ENCODE results near the gene CD9. TPM values are rescaled to one million over a fixed set of nuclear protein-coding genes. Genes with fewer than 3 reads are reported as not detected.

The CD9 gene
- total RNA-seq, 3 donors from 2014 or later: 91.1 to 436 (median 243) TPM

DNA sequence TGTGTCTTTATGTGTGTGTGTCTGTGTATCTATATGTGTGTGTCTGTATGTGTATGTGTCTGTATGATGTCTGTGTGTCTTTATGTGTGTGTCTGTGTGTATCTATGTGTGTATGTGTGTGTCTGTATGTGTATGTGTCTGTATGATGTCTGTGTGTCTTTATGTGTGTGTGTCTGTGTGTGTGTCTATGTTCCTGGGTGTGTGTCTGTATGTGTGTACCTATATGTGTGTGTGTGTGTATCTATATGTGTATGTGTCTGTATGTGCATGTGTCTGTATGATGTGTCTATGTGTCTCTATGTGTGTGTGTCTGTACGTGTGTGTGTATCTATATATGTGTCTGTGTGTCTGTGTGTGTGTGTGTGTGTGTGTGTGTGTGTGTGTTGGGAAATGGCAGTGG is 19.0 kb upstream of the CD9 start:
- H3K9me3 ChIP-seq: no peaks in the 10 kb centered on the region
- no peaks in the 10 kb centered on the region for H3K36me3 ChIP-seq
- no peak for TF ChIP-seq POLR2AphosphoS5 (IDR thresholded peaks at IDR 0.05)
- TF ChIP-seq, protein P1, sequence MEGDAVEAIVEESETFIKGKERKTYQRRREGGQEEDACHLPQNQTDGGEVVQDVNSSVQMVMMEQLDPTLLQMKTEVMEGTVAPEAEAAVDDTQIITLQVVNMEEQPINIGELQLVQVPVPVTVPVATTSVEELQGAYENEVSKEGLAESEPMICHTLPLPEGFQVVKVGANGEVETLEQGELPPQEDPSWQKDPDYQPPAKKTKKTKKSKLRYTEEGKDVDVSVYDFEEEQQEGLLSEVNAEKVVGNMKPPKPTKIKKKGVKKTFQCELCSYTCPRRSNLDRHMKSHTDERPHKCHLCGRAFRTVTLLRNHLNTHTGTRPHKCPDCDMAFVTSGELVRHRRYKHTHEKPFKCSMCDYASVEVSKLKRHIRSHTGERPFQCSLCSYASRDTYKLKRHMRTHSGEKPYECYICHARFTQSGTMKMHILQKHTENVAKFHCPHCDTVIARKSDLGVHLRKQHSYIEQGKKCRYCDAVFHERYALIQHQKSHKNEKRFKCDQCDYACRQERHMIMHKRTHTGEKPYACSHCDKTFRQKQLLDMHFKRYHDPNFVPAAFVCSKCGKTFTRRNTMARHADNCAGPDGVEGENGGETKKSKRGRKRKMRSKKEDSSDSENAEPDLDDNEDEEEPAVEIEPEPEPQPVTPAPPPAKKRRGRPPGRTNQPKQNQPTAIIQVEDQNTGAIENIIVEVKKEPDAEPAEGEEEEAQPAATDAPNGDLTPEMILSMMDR (IDR thresholded peaks at IDR 0.05): no peak
- no peak for TF ChIP-seq POLR2A (IDR thresholded peaks at IDR 0.05)
- no peak overlapping the region for H3K4me3 ChIP-seq
- H3K27me3 ChIP-seq: no peaks in the 10 kb centered on the region
- DNase-seq (ENCODE audit: low spot score in 2 of 2): no peak
- intact Hi-C loops (cut with DNase I; ENCODE audit: low total_unique reads): no loop called here
- H3K27ac ChIP-seq: peak overlapping the region in 1 of 2 donors; percentile 76
- H3K4me1 ChIP-seq: peaks cover 6 to 14% of the 10 kb centered on the region in 2 donors

DNA sequence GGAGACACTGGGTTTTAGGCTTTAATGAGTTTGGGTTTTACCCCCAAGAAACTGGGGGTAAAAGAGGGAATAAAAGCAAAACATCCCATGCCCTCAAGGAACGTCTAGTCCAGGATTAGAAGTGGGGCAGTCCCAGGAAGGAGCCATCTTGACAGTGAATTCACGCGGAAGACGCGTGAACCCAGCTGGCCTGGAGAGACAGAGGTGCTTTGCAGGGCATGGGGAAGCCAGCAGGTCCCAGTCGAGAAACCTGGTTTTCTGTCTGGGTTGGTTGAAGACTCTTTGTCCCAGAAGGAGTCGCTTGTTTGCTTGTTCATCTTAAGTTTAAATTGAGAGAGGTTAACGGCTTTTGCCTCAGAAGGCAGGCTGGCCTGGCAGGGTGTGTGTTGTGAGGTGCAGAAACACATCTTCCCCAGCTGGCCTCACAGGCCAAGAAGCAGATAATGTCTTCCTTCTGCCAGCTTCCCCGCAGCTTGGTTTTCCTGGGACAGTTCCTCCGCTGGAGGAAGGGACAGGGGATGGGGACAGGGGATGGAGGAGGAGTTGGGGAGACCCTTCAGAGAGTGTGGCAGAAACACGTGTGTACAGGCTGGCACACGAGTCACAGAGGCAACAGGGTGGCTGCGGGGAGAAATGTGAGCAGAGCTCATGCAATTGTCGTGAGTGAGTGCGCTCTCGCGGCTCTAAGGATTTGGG is 18.5 kb upstream of the CD9 start:
- Histone ChIP-seq H3K4me3 (peak overlapping the region in 2 of 3 donors; percentile 15 to 32), H3K36me3 (no peaks in the 10 kb centered on the region), H3K4me1 (peaks cover 6 to 14% of the 10 kb centered on the region in 2 donors), H3K27ac (peak overlapping the region; percentile 68 to 71), H3K27me3 (no peaks in the 10 kb centered on the region), H3K9me3 (no peaks in the 10 kb centered on the region)
- TF ChIP-seq, protein P1 (IDR thresholded peaks at IDR 0.05): no peak
- no peak for TF ChIP-seq POLR2A (IDR thresholded peaks at IDR 0.05)
- TF ChIP-seq POLR2AphosphoS5 (IDR thresholded peaks at IDR 0.05): no peak
- no peak for DNase-seq (ENCODE audit: low spot score in 2 of 2)
- intact Hi-C loops (cut with DNase I; ENCODE audit: low total_unique reads): no loop called here

DNA sequence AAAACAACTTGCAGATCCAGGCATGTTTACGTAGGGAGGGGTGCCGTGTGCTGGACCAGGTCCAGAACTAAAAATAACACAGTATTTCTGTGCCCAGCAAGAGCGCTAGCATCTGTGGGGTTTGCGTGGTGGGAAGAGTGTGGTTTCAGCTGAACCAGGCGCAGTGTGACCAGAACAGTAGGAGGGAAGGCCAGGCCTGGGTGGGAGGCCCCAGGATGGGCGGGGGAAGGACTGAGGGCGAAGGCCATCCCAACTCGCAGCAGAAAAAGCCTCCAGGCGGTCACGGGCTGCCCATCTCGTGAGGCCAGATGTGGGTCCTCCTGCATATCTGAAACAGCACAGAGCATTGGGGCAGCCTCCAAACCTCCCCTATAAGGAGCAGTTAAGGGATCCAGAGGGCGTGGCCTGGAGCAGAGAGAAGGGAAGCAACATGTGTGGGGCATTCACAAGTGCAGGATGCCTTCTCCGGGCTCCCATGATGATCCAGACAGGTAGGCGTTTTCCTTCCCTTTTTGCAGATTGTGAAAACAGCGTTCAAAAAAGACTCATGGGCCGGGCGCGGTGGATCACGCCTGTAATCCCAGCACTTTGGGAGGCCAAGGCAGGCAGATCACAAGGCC is 17.8 kb upstream of the CD9 start:
- H3K4me3 ChIP-seq: peak overlapping the region in 2 of 3 donors; percentile 15 to 32
- H3K4me1 ChIP-seq: peaks cover 6 to 14% of the 10 kb centered on the region in 2 donors
- peak in 1 of 3 donors; percentile 16 for TF ChIP-seq POLR2AphosphoS5 (IDR thresholded peaks at IDR 0.05)
- TF ChIP-seq POLR2A (IDR thresholded peaks at IDR 0.05): no peak
- peak overlapping the region; percentile 68 to 71 for H3K27ac ChIP-seq
- H3K27me3 ChIP-seq: no peaks in the 10 kb centered on the region
- DNase-seq (ENCODE audit: low spot score in 2 of 2): peak in 1 of 2 donors; percentile 36
- H3K9me3 ChIP-seq: no peaks in the 10 kb centered on the region
- intact Hi-C loops (cut with DNase I; ENCODE audit: low total_unique reads): no loop called here
- H3K36me3 ChIP-seq: no peaks in the 10 kb centered on the region

DNA sequence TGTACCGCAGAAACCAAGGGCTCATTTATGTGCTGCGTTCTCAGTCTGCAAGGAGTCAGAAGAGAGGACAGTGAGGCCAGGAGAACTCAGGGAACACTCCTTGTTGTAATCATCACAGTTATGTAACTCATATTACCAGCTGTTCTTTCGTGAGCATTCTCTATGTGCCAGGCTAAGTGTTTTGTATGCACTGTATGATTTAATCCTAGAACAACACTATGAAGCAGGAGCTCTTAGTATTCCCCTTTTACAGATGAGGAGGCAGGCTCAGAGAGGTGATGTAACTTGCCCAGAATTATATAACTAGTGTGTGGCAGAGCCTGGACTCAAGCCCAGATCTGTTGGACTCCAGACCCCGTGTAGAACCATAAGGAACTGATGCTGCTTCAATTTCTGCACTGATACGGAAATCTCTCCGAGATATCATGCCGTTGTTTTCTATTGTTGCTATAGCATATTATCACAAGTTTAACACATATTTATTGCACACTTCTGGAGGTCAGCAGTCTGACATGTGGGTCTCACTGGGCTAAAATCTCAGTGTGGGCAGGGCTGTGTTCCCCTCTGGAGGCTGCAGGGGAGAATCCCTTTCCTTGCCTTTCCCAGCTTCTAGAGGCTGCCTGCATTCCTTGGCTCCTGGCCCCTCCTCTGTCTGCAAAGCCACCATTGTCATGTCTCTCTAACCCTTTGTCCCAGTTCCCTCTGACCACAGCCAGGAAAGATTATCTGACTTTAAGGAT is 16.3 kb upstream of the CD9 start:
- TF ChIP-seq, protein P1 (IDR thresholded peaks at IDR 0.05): no peak
- TF ChIP-seq POLR2A (IDR thresholded peaks at IDR 0.05) (no peak), POLR2AphosphoS5 (IDR thresholded peaks at IDR 0.05) (no peak)
- DNase-seq (ENCODE audit: low spot score in 2 of 2): no peak
- H3K4me3 ChIP-seq: no peak overlapping the region
- H3K36me3 ChIP-seq: no peaks in the 10 kb centered on the region
- H3K27me3 ChIP-seq: no peaks in the 10 kb centered on the region
- no peaks in the 10 kb centered on the region for H3K9me3 ChIP-seq
- peak overlapping the region in 1 of 2 donors; percentile 68 for H3K27ac ChIP-seq
- intact Hi-C loops (cut with DNase I; ENCODE audit: low total_unique reads): no loop called here
- peaks cover 6 to 14% of the 10 kb centered on the region in 2 donors for H3K4me1 ChIP-seq

DNA sequence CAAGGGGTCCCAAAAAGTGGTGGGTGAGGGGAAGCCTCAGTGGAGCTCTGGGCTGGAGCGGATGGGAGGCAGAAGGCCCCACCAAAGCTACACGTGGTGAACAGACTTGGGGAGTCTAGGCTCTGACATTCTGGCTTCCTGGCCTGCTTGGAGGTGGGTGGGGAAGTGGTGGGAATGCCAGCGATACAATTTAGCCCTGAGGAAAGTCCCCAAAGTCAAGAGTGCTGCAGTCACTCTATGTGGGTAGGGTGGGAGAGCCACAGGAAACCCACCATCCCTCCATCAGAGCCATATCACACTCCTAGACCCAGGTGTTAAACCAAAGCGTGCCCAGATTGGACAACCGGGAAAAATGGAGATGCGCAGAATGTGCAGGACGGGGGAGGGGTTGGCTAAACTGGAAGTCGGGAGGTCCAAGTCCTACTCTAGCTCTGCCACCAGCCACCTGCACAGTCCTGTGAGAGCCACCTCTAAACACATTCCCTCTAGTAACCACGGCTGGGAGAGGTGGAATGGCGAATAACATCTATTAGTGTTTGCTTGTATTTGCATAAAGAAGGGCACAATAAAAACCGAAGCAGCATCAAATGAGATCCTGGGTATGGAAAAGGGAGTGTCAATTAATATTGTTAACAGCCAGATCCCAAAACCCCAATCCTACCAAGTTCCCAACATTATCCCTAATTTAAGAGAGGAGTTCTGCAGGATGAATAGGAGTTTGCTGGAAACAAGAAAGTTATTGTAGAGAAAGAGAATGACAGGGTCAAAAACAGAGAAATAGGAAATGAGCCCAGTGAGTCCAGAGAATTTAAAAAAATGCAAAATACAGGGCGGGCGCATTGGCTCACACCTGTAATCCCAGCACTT is 14.0 kb upstream of the CD9 start:
- TF ChIP-seq, protein P1 (IDR thresholded peaks at IDR 0.05): no peak
- no peak for TF ChIP-seq POLR2AphosphoS5 (IDR thresholded peaks at IDR 0.05)
- no peak for TF ChIP-seq POLR2A (IDR thresholded peaks at IDR 0.05)
- H3K27me3 ChIP-seq: no peaks in the 10 kb centered on the region
- no peak overlapping the region for H3K4me3 ChIP-seq
- H3K36me3 ChIP-seq: no peaks in the 10 kb centered on the region
- no peak for DNase-seq (ENCODE audit: low spot score in 2 of 2)
- peaks cover 6 to 14% of the 10 kb centered on the region in 2 donors for H3K4me1 ChIP-seq
- H3K27ac ChIP-seq: no peak overlapping the region
- intact Hi-C loops (cut with DNase I; ENCODE audit: low total_unique reads): no loop called here
- H3K9me3 ChIP-seq: no peaks in the 10 kb centered on the region

Measured in breast epithelium (tissue), 4 donors.